MCF 10A (cell line): ENCODE results near the gene WDFY4. TPM values are rescaled to one million over a fixed set of nuclear protein-coding genes. Genes with fewer than 3 reads are reported as not detected.

ENCODE experiments used
- BruUV-seq: library from RNA; stranded (reverse); fragments of 400-500 nt; replicated peaks from 2 replicates; lab custom pipeline; 2021; lab: Mats Ljungman, UMichigan
- CTCF ChIA-PET: fragments of 300-600 bp; sonication (Branson Sonifier 250); formaldehyde crosslinking; extraction: SDS; loops from one replicate; lab custom pipeline; 2021; ENCODE audit warnings: antibody characterized with exemption, inconsistent platforms; lab: Yijun Ruan, JAX
- POLR2A ChIA-PET: fragments of 300-600, 350-650 bp; sonication (Branson Sonifier 250); formaldehyde crosslinking; extraction: SDS; loops from one replicate; lab custom pipeline; 2020; ENCODE audit warnings: antibody characterized with exemption, inconsistent platforms; lab: Yijun Ruan, JAX
- DNase-seq: peaks from one replicate; pipeline ENCODE4 v3.0.0-alpha.2; 2018; ENCODE audit not compliant: unreplicated experiment
- H3K27ac Mint-ChIP-seq: one replicate; pipeline ENCODE4 v1.8.0; 2022; ENCODE audit warnings: mild to moderate bottlenecking, low read depth, mixed read lengths; ENCODE audit not compliant: unreplicated experiment
- H3K27me3 Mint-ChIP-seq: one replicate; pipeline ENCODE4 v1.8.0; 2022; ENCODE audit warnings: mixed read lengths; ENCODE audit not compliant: insufficient read depth, unreplicated experiment
- H3K36me3 Mint-ChIP-seq: one replicate; pipeline ENCODE4 v1.8.0; 2022; ENCODE audit warnings: mild to moderate bottlenecking, moderate library complexity, mixed read lengths; ENCODE audit not compliant: insufficient read depth, unreplicated experiment
- H3K4me1 Mint-ChIP-seq: one replicate; pipeline ENCODE4 v1.8.0; 2022; ENCODE audit warnings: mixed read lengths; ENCODE audit not compliant: insufficient read depth, unreplicated experiment
- H3K4me3 Mint-ChIP-seq: one replicate; pipeline ENCODE4 v1.8.0; 2022; ENCODE audit warnings: mild to moderate bottlenecking, moderate library complexity, mixed read lengths; ENCODE audit not compliant: unreplicated experiment
- H3K9me3 Mint-ChIP-seq: one replicate; pipeline ENCODE4 v1.8.0; 2022; ENCODE audit warnings: mixed read lengths; ENCODE audit not compliant: unreplicated experiment
- intact Hi-C: fragments of 100-400 bp; cut with micrococcal nuclease; formaldehyde crosslinking; loops from 2 replicates; pipeline ENCODE4 v1.14.1; 2022
- total RNA-seq: library from RNA; stranded (reverse); gene quantifications from 2 replicates; pipeline ENCODE4 v1.2.3, GENCODE V29; 2022
- TF ChIP-seq, protein P1 (sequence below): fragments of 200-600 bp; IDR thresholded peaks from one replicate; pipeline ENCODE4 v1.8.0; 2022; ENCODE audit warnings: antibody characterized with exemption, mild to moderate bottlenecking; ENCODE audit not compliant: unreplicated experiment

WDFY4 gene
- total RNA-seq, 1 experiment from 2014 or later, result not detected

DNA sequence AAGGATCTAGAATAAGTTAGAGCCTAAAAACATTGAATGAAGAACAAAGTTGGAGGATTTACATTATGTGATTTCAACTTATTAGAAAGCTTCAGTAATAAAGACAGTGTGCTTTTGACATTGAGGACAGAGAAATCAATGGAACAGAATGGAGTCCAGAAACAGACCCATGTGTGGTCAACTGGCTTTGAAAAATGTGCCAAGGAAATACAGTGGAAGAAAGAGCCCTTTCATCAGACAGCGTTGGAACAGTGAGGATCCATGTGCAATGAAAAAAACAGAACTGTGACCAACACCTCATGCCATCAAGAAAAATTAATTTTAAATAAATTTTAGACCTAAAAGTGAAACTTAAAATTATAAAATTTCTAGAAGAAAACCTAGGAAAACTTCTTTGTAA, 305.6 kb downstream of the WDFY4 start:
- Mint-ChIP-seq H3K27ac (no peak overlapping the region), H3K9me3 (no peaks in the 10 kb centered on the region), H3K4me3 (no peak overlapping the region), H3K4me1 (no peaks in the 10 kb centered on the region), H3K27me3 (no peaks in the 10 kb centered on the region), H3K36me3 (no peaks in the 10 kb centered on the region)
- no TSS peak for BruUV-seq
- TF ChIP-seq, protein P1, sequence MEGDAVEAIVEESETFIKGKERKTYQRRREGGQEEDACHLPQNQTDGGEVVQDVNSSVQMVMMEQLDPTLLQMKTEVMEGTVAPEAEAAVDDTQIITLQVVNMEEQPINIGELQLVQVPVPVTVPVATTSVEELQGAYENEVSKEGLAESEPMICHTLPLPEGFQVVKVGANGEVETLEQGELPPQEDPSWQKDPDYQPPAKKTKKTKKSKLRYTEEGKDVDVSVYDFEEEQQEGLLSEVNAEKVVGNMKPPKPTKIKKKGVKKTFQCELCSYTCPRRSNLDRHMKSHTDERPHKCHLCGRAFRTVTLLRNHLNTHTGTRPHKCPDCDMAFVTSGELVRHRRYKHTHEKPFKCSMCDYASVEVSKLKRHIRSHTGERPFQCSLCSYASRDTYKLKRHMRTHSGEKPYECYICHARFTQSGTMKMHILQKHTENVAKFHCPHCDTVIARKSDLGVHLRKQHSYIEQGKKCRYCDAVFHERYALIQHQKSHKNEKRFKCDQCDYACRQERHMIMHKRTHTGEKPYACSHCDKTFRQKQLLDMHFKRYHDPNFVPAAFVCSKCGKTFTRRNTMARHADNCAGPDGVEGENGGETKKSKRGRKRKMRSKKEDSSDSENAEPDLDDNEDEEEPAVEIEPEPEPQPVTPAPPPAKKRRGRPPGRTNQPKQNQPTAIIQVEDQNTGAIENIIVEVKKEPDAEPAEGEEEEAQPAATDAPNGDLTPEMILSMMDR, result no peak
- ChIA-PET CTCF (interaction anchor here (0.9 kb wide), 1 partner anchor 10 kb away, joined by 3 read pairs; no protein-coding TSS in a partner anchor), POLR2A (no interaction called here)
- no peak for DNase-seq
- intact Hi-C loops, result no loop called here

DNA sequence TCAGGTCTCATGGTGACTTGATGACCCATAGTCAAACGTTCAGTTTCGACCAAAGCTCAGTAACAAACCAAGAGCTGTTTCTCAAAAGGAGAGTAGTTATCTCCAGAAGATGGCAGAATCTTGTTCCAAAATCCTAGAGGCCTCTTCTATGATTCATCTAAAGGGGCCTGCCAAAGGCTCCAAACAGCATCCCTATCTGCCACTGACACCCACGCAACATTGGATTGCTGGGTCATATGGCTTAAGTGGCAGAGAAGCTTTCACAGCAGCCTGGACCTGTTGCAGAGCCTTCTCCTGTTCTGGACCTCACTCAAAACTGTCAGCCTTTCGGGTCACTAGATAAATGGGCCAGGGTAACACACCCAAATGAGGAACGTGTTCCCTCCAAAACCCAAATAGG, 309.0 kb downstream of the WDFY4 start:
- no peaks in the 10 kb centered on the region for H3K4me1 Mint-ChIP-seq
- no TSS peak for BruUV-seq
- ChIA-PET POLR2A (no interaction called here), CTCF (no interaction called here)
- no peaks in the 10 kb centered on the region for H3K36me3 Mint-ChIP-seq
- no peak for DNase-seq
- H3K27ac Mint-ChIP-seq, result no peak overlapping the region
- intact Hi-C loops, result no loop called here
- no peak overlapping the region for H3K4me3 Mint-ChIP-seq
- TF ChIP-seq, protein P1, result no peak
- no peaks in the 10 kb centered on the region for H3K9me3 Mint-ChIP-seq
- no peaks in the 10 kb centered on the region for H3K27me3 Mint-ChIP-seq

DNA sequence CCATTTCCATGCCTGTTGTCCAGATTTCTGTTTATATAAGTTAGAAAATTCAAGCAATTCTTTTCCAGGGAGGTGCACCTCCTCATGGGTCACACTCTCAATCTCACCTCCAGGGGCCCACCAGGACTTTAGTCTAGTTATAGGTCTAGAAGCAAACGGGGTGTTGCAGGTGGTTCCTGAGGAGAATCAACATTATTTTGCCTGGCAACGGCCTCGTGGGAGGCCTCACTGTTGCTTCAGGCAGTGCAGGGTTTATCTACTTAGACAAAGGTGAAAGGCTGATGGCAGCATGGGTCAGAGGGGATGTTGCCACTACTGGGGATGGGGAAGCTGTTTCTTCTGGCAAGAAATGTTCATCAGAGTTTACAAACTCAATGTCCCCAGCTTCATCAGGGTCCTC, 311.7 kb downstream of the WDFY4 start:
- H3K4me3 Mint-ChIP-seq, result no peak overlapping the region
- H3K9me3 Mint-ChIP-seq, result no peaks in the 10 kb centered on the region
- intact Hi-C loops, result no loop called here
- ChIA-PET CTCF (interaction anchor here (0.8 to 1.5 kb wide), 2 partner anchors 14 to 516 kb away, joined by 4 read pairs; no protein-coding TSS in a partner anchor), POLR2A (interaction anchor here (0.8 kb wide), 1 partner anchor 492 kb away, joined by 3 read pairs; no protein-coding TSS in a partner anchor)
- no peaks in the 10 kb centered on the region for H3K4me1 Mint-ChIP-seq
- TF ChIP-seq, protein P1, result no peak
- peaks cover 11% of the 10 kb centered on the region for H3K27me3 Mint-ChIP-seq
- no peaks in the 10 kb centered on the region for H3K36me3 Mint-ChIP-seq
- H3K27ac Mint-ChIP-seq, result no peak overlapping the region
- BruUV-seq, result no TSS peak
- no peak for DNase-seq

DNA sequence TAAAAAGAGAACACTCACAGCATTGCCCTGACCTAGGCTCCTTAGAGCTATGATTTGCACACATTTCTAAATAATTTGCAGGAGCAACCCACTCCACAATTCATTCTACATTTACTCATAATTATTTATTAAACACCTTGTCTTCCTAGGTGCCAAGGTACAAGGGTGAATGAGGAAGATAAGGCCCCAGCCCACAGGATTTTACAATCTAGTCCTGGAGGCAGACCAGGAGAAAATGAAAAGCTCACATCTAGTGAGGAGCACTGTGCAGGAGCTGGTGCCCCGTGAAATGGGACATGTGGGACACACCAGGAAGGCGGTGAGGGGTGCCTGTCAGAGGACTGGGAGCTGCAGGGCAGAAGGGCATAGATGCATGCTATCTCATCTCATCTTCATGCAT, 314.7 kb downstream of the WDFY4 start:
- intact Hi-C loops, result no loop called here
- Mint-ChIP-seq H3K4me3 (no peak overlapping the region), H3K4me1 (no peaks in the 10 kb centered on the region), H3K27me3 (peaks cover 15% of the 10 kb centered on the region), H3K36me3 (no peaks in the 10 kb centered on the region), H3K9me3 (no peaks in the 10 kb centered on the region), H3K27ac (no peak overlapping the region)
- TF ChIP-seq, protein P1, result no peak
- BruUV-seq, result no TSS peak
- CTCF ChIA-PET, result interaction anchor here (0.7 to 1.0 kb wide), 3 partner anchors 18 to 344 kb away, joined by 3 to 5 read pairs (median 4); no protein-coding TSS in a partner anchor
- no peak for DNase-seq
- POLR2A ChIA-PET, result no interaction called here
